IMR-90 (cell line): ENCODE results near the gene ATP6V1G1.

Source experiments
- BHLHE40 ChIP-seq: fragments of 150-350 bp; IDR thresholded peaks from 2 replicates; pipeline ENCODE4 v1.6.1; 2016; ENCODE audit warnings: mild to moderate bottlenecking, low read depth, low read length
- CHD1 ChIP-seq: IDR thresholded peaks from 2 replicates; pipeline ENCODE4 v1.6.1; 2012; ENCODE audit warnings: low read depth, low read length, improper control_type of control experiment
- CTCF ChIP-seq: conservative IDR thresholded peaks from 2 replicates; pipeline ENCODE4 v1.5.1; 2012; ENCODE audit warnings: mild to moderate bottlenecking, low read depth, low read length, improper control_type of control experiment
- MAFK ChIP-seq: IDR thresholded peaks from 2 replicates; pipeline ENCODE4 v1.6.1; 2012; ENCODE audit warnings: low read depth, low read length, improper control_type of control experiment
- POLR2A ChIP-seq: IDR thresholded peaks from 2 replicates; pipeline ENCODE4 v1.6.1; 2012; ENCODE audit warnings: mild to moderate bottlenecking, low read depth, low read length
- RCOR1 ChIP-seq: IDR thresholded peaks from 2 replicates; pipeline ENCODE4 v1.6.1; 2012; ENCODE audit warnings: mild to moderate bottlenecking, low read length, improper control_type of control experiment; ENCODE audit not compliant: insufficient replicate concordance
- SMC3 ChIP-seq: fragments of 150-350 bp; IDR thresholded peaks from 2 replicates; pipeline ENCODE4 v1.6.1; 2016; ENCODE audit warnings: low read depth, mild to moderate bottlenecking, antibody characterized with exemption, low read length, moderate library complexity

- TF ChIP-seq CTCF (no peak), POLR2A (no peak), CHD1 (no peak), MAFK (no peak), RCOR1 (no peak), BHLHE40 (no peak), SMC3 (no peak)
These were observed 26.6 kb upstream of the ATP6V1G1 start for GRCh38 chr9:114560956-114561355.
